HEK293T (cell line): ENCODE results near the gene SLC1A4.

Source experiments
- ARNT ChIP-seq: fragments of 450-650 bp; IDR thresholded peaks from 2 replicates; pipeline ENCODE4 v1.6.1; 2017; ENCODE audit warnings: mild to moderate bottlenecking
- BHLHE40 ChIP-seq: fragments of 450-650 bp; IDR thresholded peaks from 2 replicates; pipeline ENCODE4 v1.6.1; 2016; ENCODE audit warnings: mild to moderate bottlenecking, moderate library complexity, borderline replicate concordance
- ELF4 ChIP-seq: fragments of 450-650 bp; IDR thresholded peaks from 2 replicates; pipeline ENCODE4 v1.6.1; 2017; ENCODE audit warnings: antibody characterized with exemption
- FOXA1 ChIP-seq: fragments of 450-650 bp; IDR thresholded peaks from 2 replicates; pipeline ENCODE4 v1.6.1; 2016; ENCODE audit warnings: mild to moderate bottlenecking
- FOXK2 ChIP-seq: fragments of 450-650 bp; IDR thresholded peaks from 2 replicates; pipeline ENCODE4 v1.6.1; 2016; ENCODE audit warnings: mild to moderate bottlenecking
- FOXM1 ChIP-seq: fragments of 450-650 bp; IDR thresholded peaks from 2 replicates; pipeline ENCODE4 v1.6.1; 2017; ENCODE audit warnings: mild to moderate bottlenecking, borderline replicate concordance
- LEF1 ChIP-seq: fragments of 450-650 bp; IDR thresholded peaks from 2 replicates; pipeline ENCODE4 v1.6.1; 2017; ENCODE audit warnings: mild to moderate bottlenecking, borderline replicate concordance
- PKNOX1 ChIP-seq: fragments of 450-650 bp; IDR thresholded peaks from 2 replicates; pipeline ENCODE4 v1.6.1; 2016
- SP1 ChIP-seq: fragments of 450-650 bp; IDR thresholded peaks from 2 replicates; pipeline ENCODE4 v1.6.1; 2017
- TARDBP ChIP-seq: fragments of 450-650 bp; IDR thresholded peaks from 2 replicates; pipeline ENCODE4 v1.6.1; 2016

GRCh38 chr2:65022189-65022588 is 33.0 kb downstream of the SLC1A4 start:
- TF ChIP-seq FOXA1 (no peak), ELF4 (no peak), FOXM1 (no peak), ARNT (no peak), BHLHE40 (no peak), LEF1 (no peak), FOXK2 (no peak), SP1 (no peak), PKNOX1 (no peak), TARDBP (no peak)
